Liver (tissue), 9 donors: Measurements from ENCODE around the gene DDX50. TPM values are rescaled to one million over a fixed set of nuclear protein-coding genes. Genes with fewer than 3 reads are reported as not detected.
"Not testable (repeated sequence)": the region's sequence is repeated elsewhere in the genome, so short reads cannot be mapped to it uniquely, and the experiment has no call there.

Source experiments
- DNase-seq: peaks from one replicate; pipeline ENCODE4 v3.0.0-alpha.2; 2017; ENCODE audit warnings: low spot score
- H3K27ac ChIP-seq, 2 donors: one replicate each; pipeline ENCODE4 v1.7.0; 2013; ENCODE audit warnings: inconsistent platforms in 2 of 2, low read length in 2 of 2, control low read depth in 1 of 2, low read depth in 1 of 2, mild to moderate bottlenecking in 1 of 2
- H3K27me3 ChIP-seq, 4 donors: one replicate each; pipeline versions ENCODE4 v1.6.1 to v1.7.0; 2013; ENCODE audit warnings: low read length in 3 of 4, inconsistent platforms in 1 of 4, mild to moderate bottlenecking in 1 of 4, moderate library complexity in 1 of 4; ENCODE audit not compliant: control insufficient read depth in 4 of 4, insufficient read depth in 4 of 4
- H3K36me3 ChIP-seq, 4 donors: one replicate each; pipeline versions ENCODE4 v1.6.1 to v1.7.0; 2013; ENCODE audit warnings: low read length in 3 of 4, mild to moderate bottlenecking in 3 of 4, low read depth in 1 of 4, moderate library complexity in 1 of 4; ENCODE audit not compliant: control insufficient read depth in 4 of 4, insufficient read depth in 3 of 4
- H3K4me1 ChIP-seq, 4 donors: one replicate each; pipeline versions ENCODE4 v1.6.1 to v1.7.0; 2013; ENCODE audit warnings: low read length in 3 of 4, mild to moderate bottlenecking in 3 of 4, moderate library complexity in 1 of 4; ENCODE audit not compliant: control insufficient read depth in 4 of 4, insufficient read depth in 4 of 4
- H3K4me3 ChIP-seq, 3 donors: one replicate each; pipeline versions ENCODE4 v1.6.1 to v1.7.0; 2013; ENCODE audit warnings: low read length in 3 of 3, control low read depth in 1 of 3, low read depth in 1 of 3, mild to moderate bottlenecking in 1 of 3
- H3K9ac ChIP-seq, 2 donors: one replicate each; pipeline ENCODE4 v1.7.0; 2013; ENCODE audit warnings: low read length in 2 of 2, mild to moderate bottlenecking in 2 of 2, moderate library complexity in 2 of 2, control low read depth in 1 of 2, low read depth in 1 of 2
- H3K9me3 ChIP-seq, 4 donors: one replicate each; pipeline versions ENCODE4 v1.6.1 to v1.7.0; 2013; ENCODE audit warnings: low read length in 3 of 4; ENCODE audit not compliant: control insufficient read depth in 4 of 4
- ATF3 ChIP-seq: IDR thresholded peaks from 2 replicates; pipeline ENCODE4 v1.6.1; 2016; ENCODE audit warnings: antibody characterized with exemption
- CTCF ChIP-seq: fragments of 150-350 bp; IDR thresholded peaks from 2 replicates; pipeline ENCODE4 v1.5.1; 2017; ENCODE audit warnings: improper control_type of control experiment, low read depth, low read length; ENCODE audit not compliant: missing input control
- FOXA1 ChIP-seq: IDR thresholded peaks from 2 replicates; pipeline ENCODE4 v1.6.1; 2016; ENCODE audit warnings: antibody characterized with exemption
- GABPA ChIP-seq, 2 donors: IDR thresholded peaks in 1 of 2; conservative IDR thresholded peaks in 1 of 2; 2 replicates each; pipeline ENCODE4 v1.6.1; 2016; ENCODE audit warnings: antibody characterized with exemption in 2 of 2, mild to moderate bottlenecking in 1 of 2, moderate library complexity in 1 of 2
- HNF4A ChIP-seq, 2 donors: conservative IDR thresholded peaks; 2 replicates each; pipeline ENCODE4 v1.6.1; 2016; ENCODE audit warnings: antibody characterized with exemption in 2 of 2, mild to moderate bottlenecking in 2 of 2
- JUND ChIP-seq, 2 donors: IDR thresholded peaks; 2 replicates each; pipeline ENCODE4 v1.6.1; 2016; ENCODE audit warnings: antibody characterized with exemption in 2 of 2
- RAD21 ChIP-seq, 2 donors: IDR thresholded peaks; 2 replicates each; pipeline ENCODE4 v1.6.1; 2016; ENCODE audit warnings: antibody characterized with exemption in 2 of 2, mild to moderate bottlenecking in 2 of 2
- RXRA ChIP-seq, 2 donors: IDR thresholded peaks; 2 replicates each; pipeline ENCODE4 v1.6.1; 2017 to 2018; ENCODE audit warnings: antibody characterized with exemption in 2 of 2, mild to moderate bottlenecking in 1 of 2
- TAF1 ChIP-seq: conservative IDR thresholded peaks from 2 replicates; pipeline ENCODE4 v1.6.1; 2016; ENCODE audit warnings: antibody characterized with exemption, mild to moderate bottlenecking
- YY1 ChIP-seq: IDR thresholded peaks from 2 replicates; pipeline ENCODE4 v1.6.1; 2016; ENCODE audit warnings: antibody characterized with exemption, mild to moderate bottlenecking
- ZBTB33 ChIP-seq: IDR thresholded peaks from 2 replicates; pipeline ENCODE4 v1.6.1; 2016; ENCODE audit warnings: antibody characterized with exemption
- WGBS: extraction: QIAGEN DNeasy Blood & Tissue Kit; methylation state at CpG from one replicate; pipeline ENCODE4 v1.1.7; 2013; 5-methylcytosine and 5-hydroxymethylcytosine counted together
- polyA plus RNA-seq, 2 donors: library from polyadenylated mRNA; stranded (reverse) in 1 of 2; unstranded in 1 of 2; fragments of 200-250 nt in 1 of 2; fragments of >200 nt in 1 of 2; fragmentation: Nextera tagmentation in 1 of 2; extraction: Ambion mirVana in 1 of 2; gene quantifications; one replicate each; pipeline versions ENCODE4 v1.2.1 to v1.2.3, GENCODE V29; 2013 to 2015
- total RNA-seq, 2 donors: library from RNA; depleted of rRNA; stranded (reverse); fragments of >200 nt; gene quantifications; one replicate each; pipeline ENCODE4 v1.2.3, GENCODE V29; 2014
- donor health status: healthy.
- donor health status: healthy.
- donor health status: healthy.
- donor health status: healthy.
- donor health status: healthy.

DDX50 gene
- total and polyA plus RNA-seq, 4 donors = 7.0 to 18.8 (median 10.5) TPM

- H3K9ac ChIP-seq, H3K4me3 ChIP-seq, H3K27ac ChIP-seq, H3K36me3 ChIP-seq, H3K4me1 ChIP-seq, H3K9me3 ChIP-seq, DNase-seq, H3K27me3 ChIP-seq: not testable (repeated sequence)
- WGBS = 93% methylated on average over 8 of the region's 8 CpGs
These were observed 32.9 kb upstream of the DDX50 start for GRCh38 chr10:68868173-68868572.

- Histone ChIP-seq H3K36me3 (no peaks in the 10 kb centered on the region), H3K4me1 (peaks cover 0 to 8% (median 0%) of the 10 kb centered on the region in 4 donors), H3K9ac (no peak overlapping the region), H3K27ac (no peak overlapping the region), H3K27me3 (no peaks in the 10 kb centered on the region), H3K9me3 (no peaks in the 10 kb centered on the region), H3K4me3 (no peak overlapping the region)
- 30% methylated on average over 2 of the region's 2 CpGs for WGBS
- TF ChIP-seq FOXA1 (no peak), YY1 (peak; percentile 29), HNF4A (conservative IDR thresholded peaks at IDR 0.05) (peak in 1 of 2 donors; percentile 21), JUND (IDR thresholded peaks at IDR 0.05) (no peak), RXRA (IDR thresholded peaks at IDR 0.05) (peak in 1 of 2 donors; percentile 4), RAD21 (IDR thresholded peaks at IDR 0.05) (no peak)
- no peak for DNase-seq
These were observed 31.5 kb upstream of the DDX50 start for GRCh38 chr10:68869623-68870022.

GRCh38 chr10:68870061-68870460 is 31.1 kb upstream of the DDX50 start:
- TF ChIP-seq ZBTB33 (no peak), RXRA (IDR thresholded peaks at IDR 0.05) (peak in 1 of 2 donors; percentile 0)
- H3K4me3 ChIP-seq = no peak overlapping the region
- DNase-seq = no peak
- peaks cover 0 to 8% (median 0%) of the 10 kb centered on the region in 4 donors for H3K4me1 ChIP-seq
- H3K27ac ChIP-seq = no peak overlapping the region
- no peaks in the 10 kb centered on the region for H3K27me3 ChIP-seq
- no peak overlapping the region for H3K9ac ChIP-seq
- no peaks in the 10 kb centered on the region for H3K9me3 ChIP-seq
- H3K36me3 ChIP-seq = no peaks in the 10 kb centered on the region
- WGBS = 92% methylated on average over 2 of the region's 2 CpGs

GRCh38 chr10:68870545-68871104 is 30.5 kb upstream of the DDX50 start:
- Histone ChIP-seq H3K4me3 (no peak overlapping the region), H3K27ac (no peak overlapping the region), H3K27me3 (no peaks in the 10 kb centered on the region), H3K36me3 (no peaks in the 10 kb centered on the region), H3K9ac (no peak overlapping the region), H3K9me3 (no peaks in the 10 kb centered on the region), H3K4me1 (peaks cover 0 to 8% (median 0%) of the 10 kb centered on the region in 4 donors)
- TF ChIP-seq ATF3 (no peak), GABPA (IDR thresholded peaks at IDR 0.05 in 1 of 2, conservative IDR thresholded peaks at IDR 0.05 in 1 of 2) (no peak), TAF1 (no peak), CTCF (no peak), HNF4A (conservative IDR thresholded peaks at IDR 0.05) (no peak)
- no peak for DNase-seq
- WGBS = 59% methylated on average over 3 of the region's 3 CpGs
